Stimulated activated CD4-positive, alpha-beta T cell treated with anti-CD3 and anti-CD28 coated beads, Interleukin-1b, Interleukin-23, amount 100 ng/mL, for 48 hours (primary cell): ENCODE data around the gene RARS2.

Experiments used
- DNase-seq: peaks from one replicate; pipeline ENCODE4 v3.0.0-alpha.2; 2020

The RARS2 gene

GRCh38 chr6:87573307-87574024, 16.3 kb downstream of the RARS2 start:
- no peak for DNase-seq

GRCh38 chr6:87572883-87573282, 16.9 kb downstream of the RARS2 start:
- DNase-seq: no peak

DNA sequence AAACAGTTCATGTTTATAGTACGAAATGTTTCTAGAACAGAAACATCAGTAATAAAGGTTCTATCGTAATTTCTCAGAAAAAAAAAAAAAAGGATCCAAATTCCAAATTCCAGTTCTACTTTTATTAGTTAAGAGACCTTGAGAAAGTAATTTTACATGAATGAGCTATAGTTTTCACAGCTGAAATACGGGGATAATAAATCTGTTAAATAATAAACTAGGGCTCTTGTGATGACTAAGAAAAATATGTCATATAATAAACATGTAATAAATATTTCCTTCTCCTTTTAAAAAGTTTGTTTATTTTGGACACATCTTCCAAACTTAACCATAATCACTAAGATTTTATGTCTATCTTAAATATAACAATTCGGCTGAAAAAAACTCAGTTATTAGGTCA, 17.8 kb downstream of the RARS2 start:
- no peak for DNase-seq

DNA sequence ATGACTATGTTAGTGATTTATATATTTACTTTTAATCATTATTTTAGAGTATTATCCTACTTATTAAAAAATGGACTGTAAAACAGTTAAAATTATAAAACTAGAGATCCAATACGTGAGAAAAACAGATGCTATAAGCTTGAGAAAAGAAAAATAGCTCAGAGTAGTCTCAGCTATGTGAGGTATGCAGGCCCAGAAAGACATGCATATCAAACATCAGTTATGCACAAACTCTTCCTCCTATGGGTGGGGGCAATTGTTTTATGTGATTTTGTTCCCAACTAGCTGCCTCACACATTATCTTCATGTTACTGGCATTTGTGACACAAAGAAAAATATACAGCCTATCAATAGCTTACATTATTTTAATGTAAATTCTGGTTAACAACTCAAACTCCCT, 28.8 kb downstream of the RARS2 start:
- DNase-seq: no peak

DNA sequence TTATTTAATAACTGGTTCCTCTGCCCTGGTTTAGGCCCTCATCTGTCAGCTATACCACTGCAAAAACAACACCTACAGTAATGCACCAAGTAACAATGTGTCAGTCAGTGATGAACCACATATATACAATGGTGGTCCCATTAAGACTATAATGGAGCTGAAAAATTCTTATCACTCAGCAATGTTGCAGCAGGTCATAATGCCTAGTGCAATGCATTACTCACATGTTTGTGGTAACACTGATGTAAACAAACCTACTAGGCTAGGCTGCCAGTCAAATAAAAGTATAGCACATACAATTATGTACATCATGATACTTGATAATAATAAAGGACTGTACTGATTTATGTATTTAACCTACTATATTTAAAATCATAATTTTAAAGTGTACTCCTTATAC, 31.3 kb downstream of the RARS2 start:
- DNase-seq: no peak

- no peak for DNase-seq
These were observed 34.3 kb downstream of the RARS2 start for GRCh38 chr6:87555506-87555905.

- no peak for DNase-seq
These were observed 36.5 kb downstream of the RARS2 start for GRCh38 chr6:87553159-87553765.

GRCh38 chr6:87551799-87552198, 38.0 kb downstream of the RARS2 start:
- DNase-seq: no peak

DNA sequence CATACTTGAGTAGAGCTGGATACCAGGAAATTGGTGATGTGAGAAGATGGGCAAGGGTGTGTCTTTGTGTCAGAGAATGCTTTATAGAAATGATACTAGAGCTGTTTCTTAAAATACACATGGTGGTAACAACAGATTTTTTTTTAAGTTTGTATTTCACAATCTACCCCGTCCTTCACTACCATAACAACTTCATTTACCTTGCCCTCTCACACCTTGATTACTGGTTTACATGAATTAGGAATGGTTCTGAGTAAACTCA, 45.4 kb downstream of the RARS2 start:
- no peak for DNase-seq

DNA sequence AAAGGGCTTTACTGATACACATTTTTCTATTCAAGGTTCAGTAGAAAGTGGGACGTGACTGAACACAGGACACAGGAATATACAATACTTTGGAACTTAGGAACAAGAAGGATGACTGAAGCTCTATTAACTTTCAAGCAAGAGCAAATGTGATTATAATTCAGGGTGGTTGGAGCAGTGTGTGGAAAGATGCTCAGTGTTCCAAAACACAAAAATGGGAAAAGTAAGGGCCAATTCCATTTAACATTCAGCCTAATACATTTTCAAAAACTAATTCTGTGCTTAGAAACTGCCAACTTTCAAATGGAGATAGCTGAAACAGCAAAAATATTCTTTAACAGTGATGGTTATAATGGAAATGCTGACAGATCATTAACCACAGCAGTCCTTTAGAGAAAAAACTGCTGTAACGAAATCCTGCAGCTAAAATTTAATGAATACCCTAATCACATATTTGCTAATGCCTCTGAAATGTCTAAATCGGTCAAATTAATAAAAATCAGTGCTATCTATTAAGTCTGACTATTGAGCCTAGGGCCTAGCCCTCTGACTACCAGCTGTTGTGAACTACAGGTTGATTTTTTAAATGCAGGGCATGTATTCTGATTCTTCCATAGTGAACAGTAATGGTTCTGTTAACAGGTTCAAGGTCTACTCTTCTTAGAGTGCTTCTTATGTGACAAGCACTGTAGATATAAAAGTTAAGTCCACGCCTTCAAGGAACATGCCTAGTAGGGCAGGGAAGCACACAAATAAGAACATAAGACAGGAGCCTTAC, 45.9 kb downstream of the RARS2 start:
- DNase-seq: no peak

- no peak for DNase-seq
These were observed 48.0 kb downstream of the RARS2 start for GRCh38 chr6:87541744-87542143.

GRCh38 chr6:87541041-87541440, 48.7 kb downstream of the RARS2 start:
- DNase-seq: no peak

DNA sequence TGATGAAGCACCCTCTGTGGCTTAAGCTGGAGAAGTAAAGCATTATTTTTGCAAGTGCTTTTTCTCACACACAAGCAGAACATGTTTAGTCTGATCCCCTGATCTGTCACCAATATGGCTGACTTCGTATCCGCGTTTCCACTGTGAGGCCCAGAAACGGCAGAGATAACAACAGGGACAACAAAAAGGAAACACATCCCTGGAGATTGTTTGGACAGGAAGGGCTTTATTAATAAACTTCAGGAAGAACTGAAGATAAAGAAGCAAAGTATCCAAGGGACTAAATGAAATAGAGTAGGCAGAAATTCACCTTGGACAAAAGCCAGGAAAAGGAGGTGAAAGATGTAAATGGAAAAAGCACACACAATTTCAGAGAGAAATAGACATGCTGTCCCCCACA, 49.2 kb downstream of the RARS2 start:
- DNase-seq: no peak

- DNase-seq: no peak
These were observed 50.2 kb downstream of the RARS2 start for GRCh38 chr6:87539554-87539953.

DNA sequence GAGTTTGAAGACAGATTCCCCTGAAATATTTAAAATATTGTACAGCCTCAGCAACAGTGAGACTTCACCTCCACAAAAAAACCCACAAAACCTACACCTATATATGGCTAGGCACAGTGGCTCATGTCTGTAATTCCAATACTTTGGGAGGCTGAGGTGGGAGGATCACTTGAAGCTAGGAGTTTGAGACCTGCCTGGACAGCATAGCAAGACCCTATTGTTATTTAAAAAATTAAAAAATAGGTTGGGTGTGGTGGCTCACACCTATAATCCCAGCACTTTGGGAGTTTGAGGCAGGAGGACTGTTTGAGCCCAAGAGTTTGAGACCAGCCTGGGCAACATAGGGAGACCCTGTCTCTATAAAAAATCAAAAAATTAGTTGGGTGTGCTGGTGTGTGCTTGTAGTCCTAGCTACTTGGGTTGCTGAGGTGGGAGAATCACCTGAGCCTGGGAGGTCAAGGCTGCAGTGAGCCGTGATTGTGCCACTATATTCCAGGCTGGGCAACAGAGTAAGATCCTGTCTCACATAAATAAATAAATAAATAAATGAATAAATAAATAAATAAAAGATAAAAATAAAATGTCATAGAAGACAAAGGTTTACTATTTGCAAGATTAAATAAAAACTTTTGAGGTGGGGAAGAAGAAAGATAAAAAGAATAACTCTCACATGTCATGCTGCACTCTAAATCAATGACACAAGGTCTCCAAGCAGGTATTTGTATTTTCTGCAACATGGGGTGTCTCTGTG, 51.1 kb downstream of the RARS2 start:
- DNase-seq: no peak

- no peak for DNase-seq
These were observed 55.3 kb downstream of the RARS2 start for GRCh38 chr6:87534377-87535047.

GRCh38 chr6:87529221-87529620, 60.6 kb downstream of the RARS2 start:
- no peak for DNase-seq

DNA sequence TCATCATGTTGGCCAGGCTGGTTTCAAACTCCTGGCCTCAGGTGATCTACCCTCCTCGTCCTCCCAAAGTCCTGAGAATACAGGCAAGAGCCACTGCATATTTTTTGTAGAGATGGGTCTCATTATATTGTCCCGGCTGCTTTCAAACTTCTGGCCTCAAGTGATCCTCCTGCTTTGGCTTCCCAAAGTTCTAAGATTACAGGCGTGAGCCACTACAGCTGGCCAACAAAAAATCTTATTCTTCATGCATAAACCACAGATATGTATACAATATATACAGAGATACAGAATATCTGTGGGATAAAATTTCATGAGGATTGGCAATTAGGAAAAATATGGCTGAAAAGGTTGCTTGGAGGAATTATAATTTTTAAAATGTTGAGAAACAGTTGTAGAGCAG, 67.1 kb downstream of the RARS2 start:
- DNase-seq: no peak

DNA sequence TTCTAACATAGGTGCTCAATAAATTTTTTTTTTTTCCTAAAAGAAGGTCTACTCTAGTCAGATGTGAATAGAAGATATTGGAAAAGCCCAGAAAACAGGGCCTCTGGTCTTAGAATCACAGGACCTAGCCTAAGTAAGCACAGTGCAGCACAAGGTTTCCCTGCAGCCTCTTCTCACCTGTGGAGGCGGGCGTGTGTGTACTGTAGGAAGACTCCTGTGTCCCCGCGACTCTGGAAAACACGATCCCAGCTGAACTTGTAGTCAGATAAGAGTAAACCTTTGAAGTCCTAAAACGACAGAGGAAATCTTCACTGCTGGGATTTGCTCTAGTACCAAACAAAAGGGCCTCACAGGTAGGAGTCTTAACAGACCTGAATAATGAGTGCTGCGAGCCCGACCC, 71.3 kb downstream of the RARS2 start:
- DNase-seq: no peak

GRCh38 chr6:87514831-87515230, 75.0 kb downstream of the RARS2 start:
- no peak for DNase-seq

DNA sequence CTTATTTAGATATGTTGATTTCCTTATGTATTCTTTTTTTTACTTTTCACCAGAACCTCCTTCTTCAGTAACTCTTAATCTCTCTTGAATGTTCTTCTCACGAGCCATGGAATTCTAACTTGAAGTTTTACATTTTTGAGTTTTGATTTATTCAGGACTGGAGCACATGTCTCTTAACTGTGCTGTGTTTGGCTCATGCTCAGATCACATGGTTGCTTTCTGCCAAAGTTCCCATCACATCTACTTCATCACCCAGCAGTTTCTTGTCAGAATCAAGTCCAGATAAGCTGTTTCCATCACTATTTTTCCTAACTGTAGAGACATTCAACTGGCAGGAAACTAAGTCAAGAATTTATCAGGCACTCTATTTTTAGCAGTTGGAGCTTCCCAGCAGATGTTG, 85.3 kb downstream of the RARS2 start:
- DNase-seq: no peak

DNA sequence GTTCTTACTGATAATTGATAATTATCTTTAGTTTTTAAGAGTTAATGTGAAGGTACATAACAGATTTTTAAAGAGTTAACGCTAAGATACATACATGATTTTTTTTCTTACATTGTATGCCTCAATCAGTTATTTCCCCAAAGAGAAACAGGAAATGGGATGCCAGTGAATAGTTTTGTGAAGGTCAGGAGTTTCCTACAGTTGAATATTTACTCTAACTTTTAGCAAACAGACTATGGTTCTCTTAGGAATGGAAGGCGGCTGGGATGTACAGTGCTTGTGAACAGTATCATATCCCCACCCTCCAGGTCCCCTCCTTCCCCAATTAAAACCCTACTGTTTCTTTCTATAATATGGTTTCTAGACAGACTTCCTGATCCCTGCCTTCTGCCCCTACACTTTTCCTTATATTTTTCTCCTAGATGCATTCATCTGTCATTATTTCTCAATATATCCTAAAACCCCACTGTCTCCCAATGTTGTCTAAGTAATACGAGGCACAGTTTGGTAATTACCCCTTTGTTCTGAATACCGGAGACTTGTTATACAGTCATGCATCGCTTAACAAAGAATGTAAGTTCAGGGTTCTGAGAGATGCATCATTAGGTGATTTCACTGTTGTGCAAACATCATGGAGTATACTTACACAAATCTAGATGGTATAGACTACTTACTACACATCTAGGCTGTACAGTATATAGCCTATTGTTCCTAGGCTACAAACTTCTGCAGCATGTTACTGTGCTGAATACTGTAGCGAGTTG, 87.8 kb downstream of the RARS2 start:
- no peak for DNase-seq
